ENCODE results near the gene NMBR.
"Not testable (repeated sequence)": the region's sequence is repeated elsewhere in the genome, so short reads cannot be mapped to it uniquely, and the experiment has no call there.

Gene NMBR

GRCh38 chr6:142055219-142055618, 91.7 kb downstream of the NMBR start:
- DNase-seq, result no peak

GRCh38 chr6:142051404-142051803, 95.5 kb downstream of the NMBR start:
- no peak for DNase-seq

GRCh38 chr6:142048593-142048980, 98.3 kb downstream of the NMBR start:
- DNase-seq, result no peak

- DNase-seq, result no peak
Measured at GRCh38 chr6:142047934-142048592, 98.9 kb downstream of the NMBR start.

GRCh38 chr6:142045380-142046278, 101.3 kb downstream of the NMBR start:
- DNase-seq, result no peak

GRCh38 chr6:142035890-142036289, 111.0 kb downstream of the NMBR start:
- no peak for DNase-seq

- DNase-seq, result no peak
Measured at GRCh38 chr6:142031035-142031434, 115.9 kb downstream of the NMBR start.

- no peak for DNase-seq
Measured at GRCh38 chr6:142030115-142030619, 116.8 kb downstream of the NMBR start.

- DNase-seq, result no peak
Measured at GRCh38 chr6:142028527-142028926, 118.4 kb downstream of the NMBR start.

- DNase-seq, result not testable (repeated sequence)
Measured at GRCh38 chr6:142027804-142028203, 119.1 kb downstream of the NMBR start.

GRCh38 chr6:142027074-142027473, 119.8 kb downstream of the NMBR start:
- DNase-seq, result no peak

GRCh38 chr6:142026471-142026870, 120.5 kb downstream of the NMBR start:
- no peak for DNase-seq

Data from left hindlimb (tissue), 1 donor.